Hematopoietic multipotent progenitor cell treated with erythropoietin and hydrocortisone succinate and interleukin-3 and kit ligand, for 6 days (in vitro differentiated cells): ENCODE measurements around the gene NEFH.

ENCODE experiments used
- DNase-seq: peaks from one replicate; pipeline ENCODE4 v3.0.0-alpha.2; 2015

The NEFH gene

DNA sequence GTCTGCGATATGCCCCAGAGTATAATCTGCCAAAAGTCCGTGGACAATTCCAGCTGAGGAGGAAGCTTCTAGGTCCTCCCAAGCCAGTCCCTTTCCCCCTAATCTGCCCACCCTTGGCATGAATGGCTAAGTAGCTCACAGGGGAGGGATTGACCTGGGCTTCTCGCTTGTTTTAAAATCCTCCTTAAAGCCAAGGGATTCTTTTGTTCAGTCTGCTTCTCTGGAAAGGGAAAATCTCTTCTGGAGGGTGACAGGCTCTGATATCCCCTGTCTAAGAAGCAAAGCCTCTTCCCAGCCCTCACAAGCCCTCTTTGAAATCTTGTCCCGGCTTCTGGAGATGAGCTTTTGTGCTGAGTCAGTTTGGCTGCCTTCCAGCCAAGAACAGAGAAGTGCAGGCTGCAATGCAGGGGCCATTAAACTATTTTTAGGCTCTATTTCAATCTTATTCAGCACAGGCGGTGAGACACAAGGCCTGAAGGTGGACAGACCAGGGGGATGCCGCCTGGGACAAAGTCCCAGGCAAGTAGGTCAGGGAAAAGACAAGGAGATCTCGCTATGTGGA, 23.9 kb downstream of the NEFH start:
- DNase-seq = peak; percentile 81

DNA sequence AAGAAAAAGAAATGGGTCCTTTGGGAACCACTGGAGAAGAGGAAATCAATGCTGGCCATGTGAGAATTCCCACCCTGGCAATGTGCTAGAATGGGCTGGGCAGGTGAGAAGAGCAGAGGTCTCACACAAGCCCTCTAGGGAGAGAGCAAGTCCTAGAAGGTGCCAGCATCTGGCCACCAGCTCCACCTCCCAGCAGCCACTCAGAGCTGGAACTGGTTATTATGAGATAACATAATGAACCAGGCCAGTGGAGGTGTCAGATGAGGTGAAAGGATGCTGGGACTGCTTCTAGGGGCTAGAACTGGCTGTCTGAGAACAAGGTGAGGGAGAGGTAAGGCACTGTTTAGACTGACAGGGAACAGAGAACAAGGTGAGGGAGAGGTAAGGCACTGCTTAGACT, 29.3 kb downstream of the NEFH start:
- DNase-seq = no peak

DNA sequence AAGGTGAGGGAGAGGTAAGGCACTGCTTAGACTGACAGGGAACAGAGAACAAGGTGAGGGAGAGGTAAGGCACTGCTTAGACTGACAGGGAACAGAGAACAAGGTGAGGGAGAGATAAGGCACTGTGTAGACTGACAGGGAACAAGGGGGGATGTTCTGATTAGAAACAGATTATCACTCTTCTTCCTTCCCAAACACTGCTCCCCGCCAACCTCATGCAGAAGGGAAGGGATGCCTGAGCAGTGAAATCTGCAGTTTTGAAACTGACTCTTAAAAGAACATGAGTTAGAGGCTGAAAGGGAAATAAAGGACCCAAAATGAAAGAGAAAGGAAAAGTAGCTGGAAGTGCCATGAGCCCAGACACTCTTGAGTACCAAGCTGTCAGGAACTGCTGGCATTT, 29.8 kb downstream of the NEFH start:
- no peak for DNase-seq

DNA sequence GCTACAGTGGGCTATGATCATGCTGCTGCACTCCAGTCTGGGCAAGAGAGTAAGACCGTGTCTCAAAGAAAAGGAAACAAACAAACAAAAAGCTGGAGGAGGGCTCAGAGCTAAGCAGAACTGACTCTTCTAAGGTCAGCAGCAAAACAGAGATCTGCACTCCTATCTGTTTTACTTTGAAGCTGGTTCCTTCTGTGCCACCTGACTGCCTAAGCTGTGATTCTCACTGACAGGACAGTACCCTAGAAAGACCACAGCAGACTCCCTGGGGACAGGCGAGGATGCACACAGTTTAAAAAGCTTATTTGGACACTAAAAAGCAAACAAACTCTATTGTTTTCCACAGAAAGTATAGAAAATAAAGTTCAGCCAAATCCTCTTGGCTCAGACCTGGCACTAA, 30.5 kb downstream of the NEFH start:
- DNase-seq = no peak

DNA sequence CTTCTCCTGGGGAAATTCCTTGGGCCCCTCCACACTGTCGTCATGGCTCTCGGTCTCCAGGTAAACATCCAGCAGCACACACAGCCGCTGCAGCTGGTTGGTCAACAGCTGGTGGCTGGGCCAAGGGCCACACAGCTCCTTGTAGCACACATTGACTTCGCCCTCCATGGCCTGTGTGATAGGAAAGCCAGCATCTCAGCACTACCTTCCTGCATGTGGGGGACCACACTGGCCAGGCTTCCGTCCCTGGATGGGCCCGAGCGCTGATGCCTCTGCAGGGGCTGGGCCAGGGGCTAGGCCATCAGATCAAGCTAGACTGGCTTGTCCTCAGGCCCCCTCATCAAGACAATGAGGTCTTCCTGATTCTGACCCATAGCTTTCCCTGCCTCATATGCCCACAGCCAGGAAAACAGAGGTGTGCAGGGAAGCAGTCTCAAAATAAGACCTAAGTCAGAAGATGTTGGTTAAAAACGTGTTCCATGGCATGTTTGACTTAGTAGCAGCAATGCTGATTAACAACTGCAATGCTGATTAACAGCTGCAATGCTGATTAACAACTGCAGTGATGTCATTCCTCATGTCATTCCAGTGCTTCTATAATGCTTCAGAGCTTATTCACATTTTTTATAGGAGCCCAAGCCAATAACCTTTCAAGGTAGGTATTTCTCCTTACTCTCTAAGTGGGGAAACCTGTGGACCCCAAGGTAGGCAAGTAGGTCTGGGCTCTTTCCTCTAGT, 31.3 kb downstream of the NEFH start:
- DNase-seq = no peak

DNA sequence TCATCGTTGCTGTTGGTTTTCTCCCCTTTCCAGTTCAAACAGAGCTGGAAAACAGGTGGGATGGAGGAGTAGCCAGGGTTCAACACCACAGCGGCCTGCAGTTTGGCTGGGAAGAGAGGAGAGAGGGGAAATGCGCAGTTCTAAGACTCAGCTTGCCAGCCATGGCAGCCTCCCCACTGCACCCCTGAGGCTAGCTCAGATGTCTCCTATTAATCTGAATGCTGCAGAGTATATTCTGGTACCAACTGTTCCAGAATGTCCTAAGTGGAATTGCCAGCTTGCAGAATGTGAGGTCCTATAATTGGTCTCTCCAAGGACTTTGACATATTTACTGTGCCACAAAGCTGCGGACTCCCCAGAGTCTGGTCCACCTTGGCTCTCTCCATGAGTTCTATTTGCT, 32.0 kb downstream of the NEFH start:
- DNase-seq = no peak

DNA sequence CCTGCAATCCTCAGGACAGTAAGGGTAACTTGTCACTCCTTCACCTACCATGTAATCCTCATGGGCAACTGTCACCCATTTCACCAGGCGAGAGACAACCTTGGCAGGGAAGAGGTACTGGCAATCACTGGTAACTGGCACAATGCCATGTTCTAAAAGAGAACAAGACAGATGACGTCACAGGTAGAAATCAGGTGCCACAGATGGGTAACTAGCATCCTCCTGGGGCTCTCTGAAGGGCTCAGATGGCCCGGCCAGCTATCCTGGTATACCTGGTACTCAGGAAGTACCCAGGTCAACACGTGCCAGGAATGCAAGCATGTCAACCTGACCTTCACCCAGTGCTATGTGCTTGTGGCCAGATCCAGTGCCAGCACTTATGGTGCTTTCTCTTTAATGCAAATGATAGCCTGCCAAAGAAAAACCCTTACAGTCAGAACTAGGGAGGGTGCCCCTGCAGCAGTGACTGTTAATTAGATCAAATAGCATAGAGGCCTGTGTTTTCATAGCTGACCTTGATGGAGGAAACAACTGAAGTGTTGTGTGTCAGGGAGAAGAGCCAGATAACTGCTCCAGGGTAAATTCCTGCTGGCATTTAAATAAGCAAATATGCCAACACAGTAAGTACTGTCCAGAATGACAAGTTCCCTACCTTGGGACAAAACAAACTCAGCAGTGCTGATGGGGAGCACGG, 37.3 kb downstream of the NEFH start:
- DNase-seq = no peak

DNA sequence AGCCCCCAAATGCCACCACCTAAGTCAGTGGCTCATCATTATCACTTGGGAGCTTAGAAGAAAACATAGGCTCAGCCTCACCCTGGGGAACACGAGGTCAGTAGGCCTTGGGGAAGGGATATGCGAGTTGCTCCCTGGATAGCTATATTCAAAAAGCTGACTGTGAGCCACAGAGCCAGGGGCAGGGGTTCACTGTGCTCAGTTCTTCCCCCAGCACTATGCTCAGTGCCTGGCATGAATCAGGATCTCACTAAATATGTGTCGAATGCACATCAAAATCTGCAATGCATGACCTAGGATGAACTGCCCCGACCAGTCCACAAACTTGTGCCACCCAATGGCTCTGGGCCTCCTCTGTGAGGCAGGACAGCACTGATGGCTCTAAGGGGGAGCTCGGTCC, 38.4 kb downstream of the NEFH start:
- no peak for DNase-seq

DNA sequence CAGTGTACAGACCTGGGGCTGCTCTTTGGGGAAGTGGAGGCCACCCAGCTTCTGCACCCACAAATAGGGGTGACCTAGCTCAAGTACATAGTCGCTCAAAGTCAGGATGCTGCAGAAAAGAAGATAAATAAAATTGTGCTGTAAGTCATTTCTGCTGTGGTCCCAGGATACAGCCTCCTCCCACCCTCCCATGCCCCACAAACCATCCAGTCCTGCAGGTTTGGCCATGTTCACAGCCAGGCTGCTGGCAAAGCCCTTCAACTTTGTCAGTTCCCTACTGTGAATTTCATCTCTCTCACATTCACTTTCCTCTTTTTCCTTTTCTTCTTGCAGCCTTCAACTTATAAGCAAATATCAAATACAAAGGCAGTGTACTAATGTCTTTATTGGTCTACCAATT, 40.0 kb downstream of the NEFH start:
- DNase-seq = no peak

DNA sequence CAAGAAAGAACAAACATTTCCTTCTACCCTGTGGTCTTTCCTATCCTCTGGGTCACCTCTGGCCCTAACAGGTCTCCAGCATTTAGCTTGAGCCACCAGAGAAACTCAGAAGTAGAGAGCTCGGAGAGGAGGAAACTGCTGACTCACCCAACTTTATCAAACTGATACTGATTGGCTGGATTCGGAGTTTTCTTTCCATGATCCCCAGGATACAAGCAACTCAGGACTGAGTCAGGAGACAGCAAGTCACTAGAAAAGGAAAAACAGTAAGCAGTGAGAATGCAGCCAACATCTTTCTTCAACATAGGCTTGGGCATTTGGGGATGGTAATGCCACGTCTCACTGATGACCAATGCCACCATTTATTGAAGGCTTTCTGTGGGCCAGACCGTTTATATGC, 40.8 kb downstream of the NEFH start:
- peak; percentile 24 for DNase-seq

DNA sequence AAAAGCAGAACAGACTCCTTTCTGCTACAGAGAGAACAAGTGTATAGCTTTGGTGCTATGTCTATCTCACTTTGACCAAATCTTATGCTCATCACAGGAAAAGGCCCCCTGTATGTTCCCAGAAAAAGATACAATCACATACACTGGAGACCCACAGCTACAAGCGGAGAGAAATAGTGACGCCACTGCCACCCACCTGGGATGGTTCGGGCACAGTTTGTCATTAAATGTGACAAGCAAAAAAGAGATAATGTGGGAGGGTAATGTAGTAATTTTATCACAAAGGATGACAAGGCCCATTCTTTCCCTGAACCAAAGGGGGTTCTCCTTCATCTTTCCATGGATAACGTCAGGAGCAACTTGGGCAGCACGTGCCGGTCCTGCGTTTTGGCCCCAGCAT, 41.5 kb downstream of the NEFH start:
- DNase-seq = no peak

DNA sequence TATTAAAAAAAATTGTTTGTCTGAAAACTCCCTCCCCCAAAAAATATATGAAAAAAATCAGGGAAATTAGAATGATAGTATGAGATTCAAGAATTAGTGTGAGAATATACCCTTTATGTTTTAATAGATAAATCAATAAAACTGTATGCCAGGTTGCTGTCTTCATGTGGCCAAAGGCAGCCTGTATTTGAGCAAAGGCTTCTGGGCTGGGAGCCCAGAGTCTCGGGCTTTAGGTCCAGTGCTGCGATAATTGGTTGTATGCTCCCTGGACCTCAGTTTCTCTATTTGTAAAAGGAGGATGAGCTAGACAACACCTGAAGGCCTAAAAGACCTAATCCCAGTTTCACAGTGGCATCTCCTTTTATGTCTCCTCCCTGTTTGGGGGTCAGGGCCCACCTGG, 43.7 kb downstream of the NEFH start:
- DNase-seq = no peak

DNA sequence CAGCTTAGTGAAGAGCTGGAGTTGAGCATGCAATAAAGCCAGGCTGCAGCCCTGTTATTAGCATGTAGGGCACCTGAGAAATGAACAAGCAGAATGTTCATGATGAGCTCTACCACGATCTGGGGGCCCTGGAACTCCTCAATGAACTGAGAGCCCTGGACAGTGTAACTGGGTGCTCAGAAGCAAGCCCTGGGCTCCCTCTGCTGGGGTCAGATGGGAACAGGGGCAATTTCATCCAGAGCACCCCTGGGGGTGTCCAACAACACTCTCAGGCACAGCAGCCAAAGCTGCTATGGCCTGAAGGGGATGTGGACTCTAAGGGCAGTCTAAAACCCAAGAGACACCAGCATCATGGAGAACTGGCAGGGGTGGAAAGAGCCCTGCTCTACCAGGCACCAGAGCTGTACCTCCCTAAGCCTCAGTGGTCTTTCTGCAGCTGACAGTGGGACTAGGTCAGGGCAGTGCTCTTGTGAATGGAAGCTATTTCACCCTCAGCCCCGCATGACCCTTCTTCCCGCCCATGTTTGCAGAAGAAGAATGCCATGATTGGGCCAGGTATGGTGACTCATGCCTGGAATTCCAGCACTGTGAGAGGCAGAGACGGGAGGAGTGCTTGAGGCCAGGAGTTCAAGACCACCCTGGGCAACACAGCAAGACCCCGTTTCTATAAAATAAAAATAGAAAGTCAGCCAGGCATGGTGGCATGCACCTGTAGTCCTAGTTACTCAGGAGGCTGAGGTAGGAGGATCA, 44.6 kb downstream of the NEFH start:
- peak; percentile 62 for DNase-seq

DNA sequence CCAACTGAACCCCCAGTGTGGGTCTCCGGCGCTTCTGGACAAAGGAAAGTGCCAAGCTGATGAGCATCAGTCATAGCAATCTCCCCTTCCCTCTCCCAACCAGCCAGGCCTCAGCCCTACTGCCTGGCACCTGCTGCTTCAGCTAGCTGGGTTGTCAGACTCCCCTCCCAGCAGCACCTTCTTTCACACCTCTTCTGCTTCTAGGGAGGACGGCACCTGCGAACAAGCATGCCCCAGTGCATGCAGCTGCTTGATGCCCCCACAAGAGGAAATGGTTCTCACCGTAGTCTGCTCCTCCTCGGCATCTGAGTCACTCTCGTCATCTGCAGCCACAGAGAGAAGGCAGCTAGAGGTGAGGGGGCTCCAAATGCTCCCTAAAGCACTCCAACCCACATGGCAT, 48.1 kb downstream of the NEFH start:
- no peak for DNase-seq

DNA sequence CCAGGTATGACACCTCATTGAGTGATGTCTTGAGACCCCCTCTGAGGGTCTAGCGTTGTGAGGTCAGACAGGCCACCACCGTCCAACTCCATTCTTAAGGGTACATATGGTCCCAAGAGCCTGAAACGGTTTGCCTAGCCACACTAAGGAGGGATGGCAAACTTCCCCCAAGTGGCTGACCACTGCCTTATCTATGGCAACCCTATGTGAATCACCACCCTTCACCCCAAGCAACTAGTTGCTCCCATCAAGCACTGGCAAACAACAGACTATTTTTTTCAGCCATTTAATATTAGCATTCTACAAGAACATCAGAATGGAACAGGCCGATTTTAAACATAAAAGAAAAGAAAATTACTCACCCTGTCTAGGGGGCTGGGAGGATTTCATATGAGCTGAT, 50.7 kb downstream of the NEFH start:
- peak; percentile 80 for DNase-seq

DNA sequence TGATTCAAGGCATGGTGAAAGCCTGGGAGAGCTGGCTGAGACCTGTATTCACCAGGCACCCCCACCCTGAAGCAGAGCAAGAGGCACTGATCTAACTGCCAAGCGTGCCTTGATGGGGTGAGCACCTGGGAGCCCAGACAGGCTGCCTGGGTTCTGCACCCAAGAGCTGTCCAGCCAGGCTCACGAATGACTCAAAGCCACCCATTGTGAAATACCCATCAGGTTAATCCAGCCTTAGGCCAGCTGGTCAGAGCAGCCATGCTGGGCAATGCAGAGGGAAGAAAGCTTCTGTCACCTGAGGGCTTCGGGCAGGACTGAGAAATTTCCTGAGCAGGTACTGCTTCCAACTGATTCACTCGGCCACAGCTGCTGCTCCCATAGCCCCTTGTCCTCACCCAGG, 51.4 kb downstream of the NEFH start:
- DNase-seq = no peak

DNA sequence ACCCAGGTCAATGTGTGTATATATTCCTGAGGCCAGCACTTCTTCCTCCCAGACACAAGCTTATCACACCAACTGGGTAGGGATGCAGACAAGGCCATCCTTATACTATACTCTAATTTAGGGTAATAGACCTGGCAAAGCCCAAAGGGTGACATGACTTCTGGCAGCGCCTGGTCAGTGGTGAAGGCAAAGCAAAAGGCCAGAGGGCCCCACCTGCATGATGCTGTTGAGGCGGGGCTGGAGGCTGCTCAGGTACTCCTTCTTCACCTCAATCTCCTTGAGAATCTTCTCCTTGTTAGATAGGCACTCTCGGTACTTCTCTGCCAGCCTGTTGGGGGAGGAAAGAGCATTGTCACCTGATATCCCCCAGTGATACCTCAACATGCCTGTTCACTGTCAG, 56.4 kb downstream of the NEFH start:
- DNase-seq = no peak

DNA sequence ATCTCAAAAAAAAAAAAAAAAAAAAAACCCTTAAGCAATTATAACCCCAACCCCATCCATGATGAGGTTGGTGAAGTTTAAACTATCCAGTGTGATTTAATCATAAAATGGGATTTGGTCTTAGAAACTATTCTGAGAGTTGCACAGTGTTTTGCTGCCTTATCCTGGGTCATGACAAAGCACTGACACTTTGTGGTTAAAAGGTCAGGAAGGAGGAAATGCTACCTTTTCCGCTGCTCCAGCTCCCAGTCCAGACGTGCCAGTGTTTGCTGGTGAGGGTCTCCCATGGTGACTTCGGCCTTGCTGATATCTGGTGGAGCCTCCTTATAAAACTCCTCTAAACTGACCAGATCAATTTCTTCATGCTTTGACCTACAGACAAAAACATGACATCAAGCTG, 59.1 kb downstream of the NEFH start:
- DNase-seq = no peak
